ENCODE measurements around the gene CPB2.

The CPB2 gene

GRCh38 chr13:46104868-46105267, at the start of gene CPB2:
Gene CPB2 (minus strand): TSS chr13:46105033. CDS start chr13:46105009, 24 bp downstream.
- Mint-ChIP-seq H3K27ac (no peak within 1 kb of the TSS), H3K4me1 (peaks cover 8% of the 10 kb centered on the region), H3K36me3 (no peaks in the 10 kb centered on the region), H3K4me3 (no peak within 1 kb of the TSS), H3K27me3 (peaks cover 15% of the 10 kb centered on the region), H3K9me3 (peaks cover 2% of the 10 kb centered on the region)
- ATAC-seq, result no peak

DNA sequence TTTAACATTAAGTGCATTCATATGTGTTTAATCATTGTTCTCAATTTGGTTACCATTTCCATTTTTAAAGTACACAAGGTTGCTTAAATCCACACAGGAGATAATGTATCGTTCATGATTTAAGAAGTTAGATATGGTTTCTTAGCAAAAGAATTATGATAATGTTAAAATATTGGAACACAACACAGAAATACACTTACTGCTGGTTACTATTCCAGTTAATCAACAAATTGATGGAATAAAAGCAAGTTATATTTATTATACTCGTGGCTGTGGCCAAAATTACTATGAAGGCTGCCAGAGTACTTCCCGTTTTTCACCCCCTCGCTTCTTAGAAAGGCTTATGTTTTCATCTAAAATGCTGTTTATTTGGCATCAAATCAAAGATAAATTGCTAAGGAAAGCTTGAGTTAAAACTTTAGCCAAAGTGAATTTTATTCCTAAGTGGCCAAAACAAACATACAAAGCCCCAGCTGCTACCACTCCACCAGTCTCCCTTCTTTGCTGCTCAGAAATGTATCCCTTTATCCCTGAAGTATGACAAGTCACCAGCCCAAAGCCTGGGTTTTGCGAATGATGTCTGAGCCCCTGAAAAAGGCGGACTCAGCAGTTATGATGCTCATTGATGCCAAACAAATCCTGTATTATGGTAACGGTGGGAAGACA, 49.4 kb upstream of the CPB2 start:
- Mint-ChIP-seq H3K4me1 (peaks cover 34% of the 10 kb centered on the region), H3K4me3 (no peak overlapping the region), H3K9me3 (no peaks in the 10 kb centered on the region), H3K36me3 (peaks cover 67% of the 10 kb centered on the region), H3K27ac (no peak overlapping the region), H3K27me3 (no peaks in the 10 kb centered on the region)
- no peak for ATAC-seq

GRCh38 chr13:46152627-46153328, 47.9 kb upstream of the CPB2 start:
- Mint-ChIP-seq H3K4me1 (peaks cover 27% of the 10 kb centered on the region), H3K9me3 (no peaks in the 10 kb centered on the region), H3K27me3 (no peaks in the 10 kb centered on the region), H3K27ac (peak overlapping the region; percentile 76), H3K36me3 (peaks cover 67% of the 10 kb centered on the region), H3K4me3 (no peak overlapping the region)
- ATAC-seq, result peak; percentile 31

GRCh38 chr13:46150134-46150693, 45.4 kb upstream of the CPB2 start:
- Mint-ChIP-seq H3K27me3 (no peaks in the 10 kb centered on the region), H3K4me3 (no peak overlapping the region), H3K27ac (peak overlapping the region; percentile 48), H3K9me3 (no peaks in the 10 kb centered on the region), H3K36me3 (peaks cover 70% of the 10 kb centered on the region), H3K4me1 (peaks cover 31% of the 10 kb centered on the region)
- no peak for ATAC-seq

DNA sequence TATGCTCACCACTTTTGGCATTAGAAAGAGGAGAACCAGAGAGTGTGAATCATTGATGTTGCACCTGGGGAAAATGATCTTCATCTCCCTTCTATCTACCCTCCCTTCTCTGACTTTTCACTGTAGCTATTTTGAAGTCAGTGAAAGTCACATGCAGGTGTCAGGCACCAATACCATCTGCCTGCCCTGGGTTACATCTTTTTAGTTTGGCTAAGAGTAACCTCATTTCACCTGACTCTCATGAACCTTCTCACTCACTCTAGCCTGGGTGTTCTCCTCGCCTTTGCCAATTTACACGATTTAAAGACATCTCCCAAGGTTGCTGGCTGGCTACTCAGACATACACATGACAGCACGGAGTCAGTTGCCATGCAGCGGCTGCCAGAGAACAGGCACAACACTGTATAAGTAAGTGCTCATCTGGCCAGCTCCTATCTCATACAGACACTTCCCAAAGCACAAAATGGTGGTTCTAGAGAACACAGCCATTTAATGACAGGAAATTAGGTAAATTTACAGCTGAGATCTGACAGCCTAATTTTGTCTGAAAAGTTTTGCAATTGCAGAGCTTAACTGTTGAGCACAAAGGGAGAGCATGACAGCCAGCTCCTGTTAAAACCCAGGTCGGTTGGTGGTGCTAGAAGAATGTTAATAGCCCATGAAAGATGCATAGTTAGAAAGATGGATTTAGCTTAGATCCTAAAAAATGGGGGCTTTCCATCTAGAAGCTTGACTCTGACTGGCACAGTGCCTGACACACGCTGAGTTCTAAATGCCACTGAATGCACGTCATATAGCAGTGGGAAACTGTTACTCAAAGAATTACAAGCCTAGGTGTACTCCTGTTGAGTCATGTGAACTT, 44.7 kb upstream of the CPB2 start:
- no peaks in the 10 kb centered on the region for H3K9me3 Mint-ChIP-seq
- H3K4me1 Mint-ChIP-seq, result peaks cover 37% of the 10 kb centered on the region
- no peak overlapping the region for H3K4me3 Mint-ChIP-seq
- no peaks in the 10 kb centered on the region for H3K27me3 Mint-ChIP-seq
- peak; percentile 67 for ATAC-seq
- H3K36me3 Mint-ChIP-seq, result peaks cover 73% of the 10 kb centered on the region
- H3K27ac Mint-ChIP-seq, result peak overlapping the region; percentile 48

DNA sequence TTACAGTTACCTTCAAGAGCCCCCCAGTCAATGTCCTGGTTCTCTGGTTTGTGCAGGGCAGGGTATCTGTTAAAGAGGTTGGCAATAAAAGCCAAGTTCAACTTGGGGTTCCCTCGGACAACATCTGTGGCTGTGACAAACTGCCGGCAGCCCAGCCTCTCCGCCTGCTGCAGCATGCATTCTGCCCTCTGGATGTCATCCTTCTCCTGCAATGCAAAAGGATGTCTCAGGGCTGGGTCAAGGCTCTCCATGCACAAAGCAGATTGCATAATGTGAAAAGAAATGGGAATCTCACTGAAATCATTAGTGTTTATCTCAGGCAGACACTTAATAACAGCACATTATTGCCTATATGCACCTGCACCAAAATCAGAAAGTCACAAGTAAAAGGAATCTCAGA, 42.1 kb upstream of the CPB2 start:
- ATAC-seq, result no peak
- no peaks in the 10 kb centered on the region for H3K9me3 Mint-ChIP-seq
- peaks cover 24% of the 10 kb centered on the region for H3K4me1 Mint-ChIP-seq
- peaks cover 59% of the 10 kb centered on the region for H3K36me3 Mint-ChIP-seq
- H3K27me3 Mint-ChIP-seq, result no peaks in the 10 kb centered on the region
- H3K4me3 Mint-ChIP-seq, result no peak overlapping the region
- no peak overlapping the region for H3K27ac Mint-ChIP-seq

DNA sequence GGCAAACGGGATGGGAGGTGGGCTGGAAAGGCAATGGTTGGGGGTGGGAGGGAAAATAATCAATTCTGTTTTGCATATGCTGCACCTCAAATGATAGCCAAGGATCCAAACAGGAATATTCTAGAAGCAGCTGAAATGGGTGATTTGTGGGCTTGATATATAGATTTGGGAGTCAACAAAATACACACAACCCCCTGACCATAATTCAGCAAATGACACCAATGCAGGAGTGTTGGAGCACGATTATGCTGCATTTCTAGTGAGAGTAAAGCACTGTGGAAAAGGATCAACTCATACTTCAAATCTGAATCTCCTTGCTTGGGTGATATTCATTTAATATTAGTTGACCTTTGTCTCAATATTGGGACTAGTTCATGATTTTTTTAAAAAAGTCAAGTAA, 41.1 kb upstream of the CPB2 start:
- Mint-ChIP-seq H3K9me3 (no peaks in the 10 kb centered on the region), H3K36me3 (peaks cover 56% of the 10 kb centered on the region), H3K27me3 (no peaks in the 10 kb centered on the region), H3K4me3 (no peak overlapping the region), H3K27ac (no peak overlapping the region), H3K4me1 (peaks cover 22% of the 10 kb centered on the region)
- no peak for ATAC-seq

DNA sequence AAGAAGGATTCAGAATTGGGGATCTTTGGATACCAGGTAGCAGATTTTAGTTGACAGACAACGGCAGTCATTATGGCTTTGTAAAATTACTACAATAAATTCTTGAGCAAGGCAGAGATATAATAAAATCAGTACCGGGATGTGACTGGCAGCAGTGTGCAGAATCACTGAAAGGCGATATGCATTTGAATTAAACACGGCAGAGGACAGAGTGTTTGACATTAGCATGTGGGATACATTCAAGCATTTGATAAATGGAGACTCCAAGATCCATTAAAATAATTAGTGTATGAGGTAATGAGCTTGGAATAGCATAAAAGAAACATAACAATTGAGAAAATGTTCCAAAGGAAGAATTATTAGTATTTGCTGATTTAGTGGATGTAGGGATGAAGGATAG, 40.3 kb upstream of the CPB2 start:
- no peak for ATAC-seq
- H3K27me3 Mint-ChIP-seq, result no peaks in the 10 kb centered on the region
- H3K4me3 Mint-ChIP-seq, result no peak overlapping the region
- H3K4me1 Mint-ChIP-seq, result peaks cover 14% of the 10 kb centered on the region
- H3K27ac Mint-ChIP-seq, result no peak overlapping the region
- no peaks in the 10 kb centered on the region for H3K9me3 Mint-ChIP-seq
- peaks cover 55% of the 10 kb centered on the region for H3K36me3 Mint-ChIP-seq

DNA sequence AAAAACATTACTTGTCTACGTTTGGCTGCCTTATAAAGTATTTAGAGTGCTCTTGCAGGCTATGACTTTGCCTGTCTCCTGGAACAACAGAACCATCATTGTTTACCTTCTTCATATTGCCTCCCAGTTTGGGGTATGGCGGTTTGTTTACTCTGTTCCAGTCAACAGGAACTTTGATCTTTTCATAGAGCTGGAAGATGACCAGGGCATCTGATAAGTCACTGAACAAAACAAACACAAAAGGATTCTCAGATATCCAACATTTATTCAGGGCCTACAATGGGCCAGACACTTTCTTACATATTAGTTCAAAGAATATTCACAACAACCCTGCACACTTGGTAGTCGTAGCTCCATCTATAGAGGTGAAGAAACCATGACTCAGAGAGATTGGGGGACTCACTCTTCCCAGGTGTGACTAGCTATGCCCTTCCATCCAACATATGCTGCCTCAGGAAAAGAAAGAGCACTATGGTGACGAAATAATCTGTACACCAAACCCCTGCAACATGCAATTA, 38.4 kb upstream of the CPB2 start:
- Mint-ChIP-seq H3K36me3 (peaks cover 46% of the 10 kb centered on the region), H3K27ac (no peak overlapping the region), H3K4me3 (no peak overlapping the region), H3K4me1 (peaks cover 17% of the 10 kb centered on the region), H3K9me3 (no peaks in the 10 kb centered on the region), H3K27me3 (no peaks in the 10 kb centered on the region)
- no peak for ATAC-seq

GRCh38 chr13:46142776-46143175, 37.9 kb upstream of the CPB2 start:
- no peaks in the 10 kb centered on the region for H3K9me3 Mint-ChIP-seq
- no peak for ATAC-seq
- H3K4me1 Mint-ChIP-seq, result peaks cover 17% of the 10 kb centered on the region
- no peak overlapping the region for H3K4me3 Mint-ChIP-seq
- no peaks in the 10 kb centered on the region for H3K27me3 Mint-ChIP-seq
- peaks cover 45% of the 10 kb centered on the region for H3K36me3 Mint-ChIP-seq
- H3K27ac Mint-ChIP-seq, result no peak overlapping the region

GRCh38 chr13:46140044-46140443, 35.2 kb upstream of the CPB2 start:
- H3K4me3 Mint-ChIP-seq, result no peak overlapping the region
- ATAC-seq, result no peak
- no peaks in the 10 kb centered on the region for H3K9me3 Mint-ChIP-seq
- peaks cover 26% of the 10 kb centered on the region for H3K4me1 Mint-ChIP-seq
- H3K36me3 Mint-ChIP-seq, result peaks cover 55% of the 10 kb centered on the region
- peak overlapping the region; percentile 85 for H3K27ac Mint-ChIP-seq
- no peaks in the 10 kb centered on the region for H3K27me3 Mint-ChIP-seq

DNA sequence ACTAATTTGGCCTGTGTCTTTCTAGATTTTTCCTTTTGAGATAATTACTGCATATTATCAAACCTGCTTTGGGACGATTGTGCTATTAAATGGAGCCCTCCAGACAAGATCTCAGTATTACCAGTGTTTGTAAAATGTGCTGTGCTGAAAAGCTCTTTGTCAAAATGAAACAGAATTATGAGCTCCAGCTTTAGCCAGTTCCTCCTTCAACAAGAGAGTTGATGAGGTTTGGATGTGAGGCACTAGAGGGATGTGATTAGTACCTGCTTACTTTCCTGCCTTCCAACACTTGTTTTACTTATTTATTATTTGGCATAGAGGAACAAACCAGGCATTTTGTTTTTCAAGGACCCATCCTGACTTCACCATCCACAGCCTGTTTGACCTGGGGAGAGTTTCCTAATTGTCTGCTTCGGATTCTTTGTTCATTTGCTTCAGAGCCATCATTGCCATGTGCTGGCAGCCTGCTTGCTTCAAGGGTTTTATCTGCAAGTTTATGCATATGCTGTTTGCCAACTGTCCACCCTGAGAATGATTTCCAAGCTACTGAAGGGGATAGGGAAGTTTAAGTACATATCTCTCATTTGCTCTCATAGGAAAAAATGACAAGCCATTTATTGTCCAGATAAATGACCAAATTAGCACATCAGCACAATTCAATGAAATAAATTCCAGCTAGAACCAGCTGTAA, 32.9 kb upstream of the CPB2 start:
- Mint-ChIP-seq H3K4me1 (peaks cover 21% of the 10 kb centered on the region), H3K36me3 (peaks cover 57% of the 10 kb centered on the region), H3K9me3 (no peaks in the 10 kb centered on the region), H3K27me3 (no peaks in the 10 kb centered on the region), H3K27ac (peak overlapping the region; percentile 37), H3K4me3 (no peak overlapping the region)
- ATAC-seq, result no peak

DNA sequence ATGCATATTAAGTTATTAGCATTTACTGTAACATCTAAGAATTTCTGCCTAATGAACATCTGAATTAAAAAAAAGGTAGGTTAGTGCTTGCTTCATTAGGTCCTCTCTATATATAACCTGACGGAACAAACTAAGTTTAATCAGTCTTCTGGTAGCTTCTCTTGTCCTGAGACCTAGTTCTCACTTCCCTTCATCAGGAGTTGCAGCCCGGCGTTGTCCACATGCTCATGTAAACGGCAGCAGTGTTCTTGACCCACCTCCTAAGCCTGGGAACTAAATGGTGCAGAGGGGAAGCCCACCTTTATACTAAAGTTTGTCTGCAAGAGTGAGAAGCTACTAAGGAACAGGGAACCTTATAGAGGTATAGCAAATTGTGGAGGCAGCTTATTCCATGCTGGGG, 31.9 kb upstream of the CPB2 start:
- H3K4me1 Mint-ChIP-seq, result peaks cover 24% of the 10 kb centered on the region
- no peaks in the 10 kb centered on the region for H3K27me3 Mint-ChIP-seq
- no peak for ATAC-seq
- H3K4me3 Mint-ChIP-seq, result no peak overlapping the region
- H3K27ac Mint-ChIP-seq, result peak overlapping the region; percentile 37
- peaks cover 67% of the 10 kb centered on the region for H3K36me3 Mint-ChIP-seq
- no peaks in the 10 kb centered on the region for H3K9me3 Mint-ChIP-seq

DNA sequence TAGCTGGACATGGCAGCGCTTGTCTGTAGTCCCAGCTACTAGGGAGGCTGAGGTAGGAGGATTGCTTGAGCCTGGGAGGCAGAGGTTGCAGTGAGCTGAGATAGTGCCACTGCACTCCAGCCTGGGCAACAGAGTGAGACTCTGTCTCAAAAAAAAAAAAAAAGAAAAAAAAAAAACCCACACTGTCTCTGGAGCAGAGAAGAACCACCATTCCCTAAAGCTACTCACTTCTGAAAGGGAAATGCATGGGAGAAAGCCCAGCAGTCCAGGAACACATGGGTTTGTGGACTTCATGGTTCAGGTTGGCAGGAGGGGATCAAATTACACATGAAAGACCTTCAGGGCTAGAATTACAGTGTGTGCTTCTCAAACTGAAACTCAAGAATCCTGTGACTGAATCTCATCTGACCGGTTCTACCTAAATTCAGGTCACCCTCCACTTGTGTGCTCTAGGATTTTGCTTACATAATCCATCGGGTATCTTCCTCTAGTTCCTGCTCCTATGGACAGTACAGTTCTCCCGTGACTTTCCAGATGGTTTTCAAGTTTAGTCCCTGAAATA, 30.2 kb upstream of the CPB2 start:
- Mint-ChIP-seq H3K27me3 (no peaks in the 10 kb centered on the region), H3K4me1 (peaks cover 24% of the 10 kb centered on the region), H3K27ac (peak overlapping the region; percentile 37), H3K9me3 (no peaks in the 10 kb centered on the region), H3K4me3 (no peak overlapping the region), H3K36me3 (peaks cover 74% of the 10 kb centered on the region)
- no peak for ATAC-seq
